Stimulated activated memory B cell treated with anti-CD40 and anti-IgM and Interleukin-4, amounts not matched to agents 10 μg/mL and 1 μg/mL and 100 μg/mL, for 72 hours (primary cell): Measurements from ENCODE around the gene ASH1L.
"Not testable (repeated sequence)": the region's sequence is repeated elsewhere in the genome, so short reads cannot be mapped to it uniquely, and the experiment has no call there.

Source experiments
- ATAC-seq: fragments of 150-1000 bp; cut with Tn5 transposase; 2 replicates; pipeline ENCODE4 v1.10.0; 2021
- H3K27ac Mint-ChIP-seq: one replicate; pipeline ENCODE4 v1.8.0; 2022; ENCODE audit warnings: mild to moderate bottlenecking, mixed read lengths
- H3K27me3 Mint-ChIP-seq: one replicate; pipeline ENCODE4 v1.8.0; 2022; ENCODE audit warnings: mixed read lengths
- H3K36me3 Mint-ChIP-seq: one replicate; pipeline ENCODE4 v1.8.0; 2022; ENCODE audit warnings: mixed read lengths
- H3K4me1 Mint-ChIP-seq: one replicate; pipeline ENCODE4 v1.8.0; 2022; ENCODE audit warnings: mixed read lengths
- H3K4me3 Mint-ChIP-seq: one replicate; pipeline ENCODE4 v1.8.0; 2022; ENCODE audit warnings: mild to moderate bottlenecking, moderate library complexity, mixed read lengths
- H3K9me3 Mint-ChIP-seq: one replicate; pipeline ENCODE4 v1.8.0; 2022; ENCODE audit warnings: mixed read lengths

The ASH1L gene

DNA sequence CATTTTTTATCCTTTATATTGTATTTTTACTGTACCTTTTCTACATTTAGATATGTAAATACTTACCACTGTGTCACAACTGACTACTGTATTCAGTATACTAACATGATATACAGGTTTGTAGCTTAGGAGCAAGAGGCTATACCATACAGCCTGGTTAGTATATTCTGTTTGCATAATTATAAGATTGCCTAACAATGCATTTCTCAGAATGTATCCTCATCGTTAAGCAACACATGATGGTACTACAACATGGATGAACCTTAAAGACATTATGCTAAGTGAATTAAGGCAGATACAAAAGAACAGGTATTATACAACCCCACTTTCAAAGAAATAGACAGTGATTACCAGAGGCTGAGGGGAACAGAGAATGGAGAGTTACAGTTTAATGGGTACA lies 179.2 kb downstream of the ASH1L start:
- H3K27ac Mint-ChIP-seq, result peak overlapping the region; percentile 16
- H3K4me3 Mint-ChIP-seq, result no peak overlapping the region
- no peaks in the 10 kb centered on the region for H3K4me1 Mint-ChIP-seq
- peaks cover 2% of the 10 kb centered on the region for H3K9me3 Mint-ChIP-seq
- ATAC-seq, result no peak
- H3K27me3 Mint-ChIP-seq, result no peaks in the 10 kb centered on the region
- peaks cover 58% of the 10 kb centered on the region for H3K36me3 Mint-ChIP-seq

DNA sequence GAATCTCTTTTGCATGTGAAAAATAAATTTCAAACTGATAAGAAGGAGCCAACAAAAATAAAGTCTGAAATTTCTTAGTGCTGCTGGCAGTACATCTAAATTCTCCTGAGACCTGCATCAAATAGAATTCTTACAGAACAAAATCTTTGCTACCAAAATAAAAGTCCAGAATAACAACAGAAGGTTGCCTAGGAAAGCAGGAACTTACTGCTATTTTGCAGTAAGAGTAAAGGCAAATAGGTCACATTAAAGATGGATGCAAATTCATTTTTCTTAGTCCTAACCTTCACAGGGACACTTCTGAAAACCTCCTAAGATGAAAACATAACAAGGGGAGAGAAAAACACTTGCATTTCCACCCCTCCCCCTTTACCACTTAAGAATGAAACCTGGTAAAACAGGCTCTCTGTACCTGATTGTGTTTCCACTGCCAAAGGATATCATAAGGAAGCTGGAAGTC lies 182.9 kb downstream of the ASH1L start:
- H3K27me3 Mint-ChIP-seq, result no peaks in the 10 kb centered on the region
- no peak overlapping the region for H3K4me3 Mint-ChIP-seq
- H3K9me3 Mint-ChIP-seq, result no peaks in the 10 kb centered on the region
- no peak for ATAC-seq
- no peaks in the 10 kb centered on the region for H3K4me1 Mint-ChIP-seq
- peaks cover 54% of the 10 kb centered on the region for H3K36me3 Mint-ChIP-seq
- H3K27ac Mint-ChIP-seq, result no peak overlapping the region

GRCh38 chr1:155379180-155379579 lies 183.4 kb downstream of the ASH1L start:
- Mint-ChIP-seq H3K4me1 (no peaks in the 10 kb centered on the region), H3K4me3 (no peak overlapping the region), H3K27ac (no peak overlapping the region), H3K36me3 (peaks cover 54% of the 10 kb centered on the region), H3K27me3 (no peaks in the 10 kb centered on the region), H3K9me3 (no peaks in the 10 kb centered on the region)
- ATAC-seq, result no peak

GRCh38 chr1:155360051-155360450 lies 202.6 kb downstream of the ASH1L start:
- peaks cover 21% of the 10 kb centered on the region for H3K36me3 Mint-ChIP-seq
- ATAC-seq, result no peak
- no peaks in the 10 kb centered on the region for H3K9me3 Mint-ChIP-seq
- H3K27me3 Mint-ChIP-seq, result no peaks in the 10 kb centered on the region
- no peaks in the 10 kb centered on the region for H3K4me1 Mint-ChIP-seq
- H3K4me3 Mint-ChIP-seq, result no peak overlapping the region
- no peak overlapping the region for H3K27ac Mint-ChIP-seq

GRCh38 chr1:155352631-155353030 lies 210.0 kb downstream of the ASH1L start:
- Mint-ChIP-seq H3K27me3 (no peaks in the 10 kb centered on the region), H3K27ac (no peak overlapping the region), H3K4me1 (no peaks in the 10 kb centered on the region), H3K4me3 (no peak overlapping the region), H3K9me3 (no peaks in the 10 kb centered on the region), H3K36me3 (peaks cover 52% of the 10 kb centered on the region)
- no peak for ATAC-seq

DNA sequence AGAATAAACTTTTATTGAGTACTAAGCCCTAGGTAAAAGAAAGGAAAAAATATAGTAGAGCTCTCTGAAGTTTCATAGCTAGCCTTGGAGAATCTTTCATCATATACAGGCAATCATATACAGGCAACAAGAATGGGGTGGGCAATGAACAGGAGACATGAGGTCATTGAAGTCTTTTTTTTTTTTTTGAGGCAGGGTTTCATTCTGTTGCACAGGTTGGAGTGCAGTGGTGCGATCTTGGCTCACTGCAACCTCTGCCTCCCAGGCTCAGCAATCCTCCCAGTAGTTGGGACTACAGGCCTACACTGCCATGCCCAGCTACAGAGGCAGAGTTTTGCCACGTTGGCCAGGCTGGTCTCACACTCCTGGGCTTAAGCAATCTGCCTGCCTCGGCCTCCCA lies 219.8 kb downstream of the ASH1L start:
- no peaks in the 10 kb centered on the region for H3K27me3 Mint-ChIP-seq
- H3K4me1 Mint-ChIP-seq, result no peaks in the 10 kb centered on the region
- no peak overlapping the region for H3K27ac Mint-ChIP-seq
- peaks cover 79% of the 10 kb centered on the region for H3K36me3 Mint-ChIP-seq
- H3K9me3 Mint-ChIP-seq, result no peaks in the 10 kb centered on the region
- no peak for ATAC-seq
- no peak overlapping the region for H3K4me3 Mint-ChIP-seq

DNA sequence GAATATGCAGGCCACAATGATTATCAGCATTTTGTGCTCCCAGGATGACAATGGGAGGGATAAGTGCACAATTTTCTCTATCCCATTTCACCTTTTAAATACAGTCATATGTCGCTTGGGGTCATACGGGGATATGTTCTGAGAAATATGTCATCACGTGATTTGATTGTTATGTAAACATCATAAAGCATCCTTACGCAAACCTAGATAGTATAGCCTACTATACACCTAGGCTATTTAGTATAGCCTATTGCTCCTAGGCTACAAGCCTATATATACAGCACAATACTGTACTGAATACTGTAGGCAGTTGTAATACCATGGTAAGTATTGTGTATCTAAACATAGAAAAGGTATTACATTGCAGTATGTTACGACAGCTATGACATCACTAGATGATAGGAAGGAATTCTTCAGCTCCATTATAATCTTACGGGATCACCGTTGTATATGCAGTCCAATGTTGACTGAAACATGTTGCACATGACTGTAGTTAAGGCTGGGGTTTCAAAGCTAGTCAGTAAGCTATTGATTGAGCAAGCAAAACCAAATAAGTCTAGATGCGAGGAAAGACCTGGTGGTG lies 223.0 kb downstream of the ASH1L start:
- Mint-ChIP-seq H3K36me3 (peaks cover 75% of the 10 kb centered on the region), H3K9me3 (no peaks in the 10 kb centered on the region), H3K27ac (no peak overlapping the region), H3K4me1 (no peaks in the 10 kb centered on the region), H3K27me3 (no peaks in the 10 kb centered on the region), H3K4me3 (no peak overlapping the region)
- no peak for ATAC-seq

- Mint-ChIP-seq H3K36me3 (peaks cover 56% of the 10 kb centered on the region), H3K27me3 (no peaks in the 10 kb centered on the region), H3K9me3 (no peaks in the 10 kb centered on the region), H3K27ac (no peak overlapping the region), H3K4me1 (no peaks in the 10 kb centered on the region), H3K4me3 (no peak overlapping the region)
- no peak for ATAC-seq
These were observed 227.6 kb downstream of the ASH1L start for GRCh38 chr1:155334962-155335361.

- H3K9me3 Mint-ChIP-seq, result no peaks in the 10 kb centered on the region
- no peak for ATAC-seq
- H3K27me3 Mint-ChIP-seq, result no peaks in the 10 kb centered on the region
- H3K4me3 Mint-ChIP-seq, result no peak overlapping the region
- peaks cover 9% of the 10 kb centered on the region for H3K4me1 Mint-ChIP-seq
- H3K36me3 Mint-ChIP-seq, result peaks cover 26% of the 10 kb centered on the region
- H3K27ac Mint-ChIP-seq, result peak overlapping the region; percentile 64
These were observed 232.5 kb downstream of the ASH1L start for GRCh38 chr1:155329980-155330598.

DNA sequence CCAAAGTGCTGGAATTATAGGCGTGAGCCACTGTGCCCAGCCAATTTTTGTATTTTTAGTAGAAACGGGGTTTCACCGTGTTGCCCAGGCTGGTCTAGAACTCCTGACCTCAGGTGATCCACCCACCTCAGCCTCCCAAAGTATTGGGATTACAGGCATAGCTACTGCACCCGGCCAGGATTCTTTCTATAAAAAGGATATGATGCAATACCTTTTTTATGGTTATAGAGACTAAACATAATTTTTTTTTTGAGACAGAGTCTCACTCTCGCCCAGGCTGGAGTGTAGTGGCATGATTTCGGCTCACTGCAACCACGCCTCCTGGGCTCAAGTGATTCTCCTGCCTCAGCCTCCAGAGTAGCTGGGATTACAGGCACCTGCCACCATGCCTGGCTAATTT lies 233.7 kb downstream of the ASH1L start:
- peaks cover 13% of the 10 kb centered on the region for H3K4me1 Mint-ChIP-seq
- peaks cover 26% of the 10 kb centered on the region for H3K36me3 Mint-ChIP-seq

GRCh38 chr1:155327981-155328380 lies 234.6 kb downstream of the ASH1L start:
- Mint-ChIP-seq H3K36me3 (peaks cover 20% of the 10 kb centered on the region), H3K9me3 (no peaks in the 10 kb centered on the region), H3K27ac (no peak overlapping the region), H3K4me3 (no peak overlapping the region), H3K4me1 (peaks cover 13% of the 10 kb centered on the region), H3K27me3 (no peaks in the 10 kb centered on the region)
- ATAC-seq, result no peak

More for the DNA sequence above, 233.7 kb downstream of the ASH1L start:
- H3K27me3 Mint-ChIP-seq, ATAC-seq, H3K27ac Mint-ChIP-seq, H3K9me3 Mint-ChIP-seq, H3K4me3 Mint-ChIP-seq: not testable (repeated sequence)

- peaks cover 19% of the 10 kb centered on the region for H3K36me3 Mint-ChIP-seq
- no peak overlapping the region for H3K4me3 Mint-ChIP-seq
- peaks cover 23% of the 10 kb centered on the region for H3K4me1 Mint-ChIP-seq
- no peaks in the 10 kb centered on the region for H3K9me3 Mint-ChIP-seq
- H3K27ac Mint-ChIP-seq, result no peak overlapping the region
- no peaks in the 10 kb centered on the region for H3K27me3 Mint-ChIP-seq
- ATAC-seq, result no peak
These were observed 236.0 kb downstream of the ASH1L start for GRCh38 chr1:155326631-155327037.

DNA sequence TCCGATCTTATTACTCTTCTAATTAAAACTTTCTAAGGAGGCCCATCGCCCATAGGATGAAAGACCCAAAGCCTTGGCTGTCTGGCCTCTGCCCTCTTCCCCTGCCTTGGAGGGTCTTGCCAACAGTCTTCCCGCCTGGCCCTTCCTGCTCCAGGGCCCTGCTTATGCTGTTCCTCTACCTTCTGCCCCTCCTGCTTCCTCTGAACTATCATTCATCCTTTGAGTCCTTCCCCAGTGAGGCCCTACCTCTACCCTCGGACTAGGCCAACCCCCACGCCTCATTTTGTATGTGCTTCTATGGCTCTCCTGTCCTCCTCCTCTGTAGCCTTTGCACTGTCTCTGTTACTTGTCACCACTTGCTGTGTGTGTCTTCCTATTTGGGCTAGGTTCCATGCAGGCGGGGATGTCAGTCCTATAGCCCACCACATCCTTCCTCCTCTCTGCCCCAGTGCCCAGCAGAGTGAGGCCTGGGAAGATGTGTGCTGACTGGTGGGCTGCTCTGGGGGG lies 236.5 kb downstream of the ASH1L start:
- H3K9me3 Mint-ChIP-seq, result no peaks in the 10 kb centered on the region
- H3K27me3 Mint-ChIP-seq, result no peaks in the 10 kb centered on the region
- H3K4me3 Mint-ChIP-seq, result peak overlapping the region; percentile 21
- H3K4me1 Mint-ChIP-seq, result peaks cover 28% of the 10 kb centered on the region
- peak overlapping the region; percentile 4 for H3K27ac Mint-ChIP-seq
- H3K36me3 Mint-ChIP-seq, result peaks cover 13% of the 10 kb centered on the region
- no peak for ATAC-seq

DNA sequence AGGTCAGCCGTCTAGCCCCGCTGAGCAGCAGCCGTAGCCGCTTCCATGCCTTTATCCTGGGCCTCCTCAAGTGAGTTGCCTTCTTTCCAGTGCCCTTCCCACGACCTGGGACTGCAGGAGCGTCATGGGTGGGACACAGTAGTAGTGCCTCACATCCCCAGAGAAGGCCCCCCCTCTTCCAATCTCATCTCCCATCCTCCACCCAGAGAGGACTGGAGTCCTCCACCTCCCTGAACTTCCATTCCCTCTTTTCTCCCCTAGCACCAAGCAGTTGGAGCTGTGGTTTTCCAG lies 237.1 kb downstream of the ASH1L start:
- H3K36me3 Mint-ChIP-seq, result peaks cover 10% of the 10 kb centered on the region
- H3K4me3 Mint-ChIP-seq, result no peak overlapping the region
- no peaks in the 10 kb centered on the region for H3K27me3 Mint-ChIP-seq
- ATAC-seq, result no peak
- H3K27ac Mint-ChIP-seq, result peak overlapping the region; percentile 79
- peaks cover 34% of the 10 kb centered on the region for H3K4me1 Mint-ChIP-seq
- no peaks in the 10 kb centered on the region for H3K9me3 Mint-ChIP-seq

- Mint-ChIP-seq H3K36me3 (peaks cover 14% of the 10 kb centered on the region), H3K27ac (peak overlapping the region; percentile 79)
These were observed 237.6 kb downstream of the ASH1L start for GRCh38 chr1:155324717-155325602.

More at GRCh38 chr1:155324717-155325602, 237.6 kb downstream of the ASH1L start:
- Mint-ChIP-seq H3K4me3 (peak overlapping the region; percentile 84), H3K9me3 (no peaks in the 10 kb centered on the region), H3K27me3 (no peaks in the 10 kb centered on the region), H3K4me1 (peaks cover 40% of the 10 kb centered on the region)
- peak; percentile 0 for ATAC-seq
